Dermis blood vessel endothelial cell (primary cell): ENCODE data around the gene EPHB2. TPM values are rescaled to one million over a fixed set of nuclear protein-coding genes. Genes with fewer than 3 reads are reported as not detected.

Experiments
- DNase-seq: peaks from one replicate; pipeline ENCODE4 v3.0.0; 2010
- total RNA-seq: library from RNA; depleted of rRNA; stranded (reverse); fragments of >200 nt; gene quantifications from 2 replicates; pipeline ENCODE4 v1.2.3, GENCODE V29; 2014

EPHB2 gene
- total RNA-seq, 1 donor from 2014 or later, result 35.1 TPM

DNA sequence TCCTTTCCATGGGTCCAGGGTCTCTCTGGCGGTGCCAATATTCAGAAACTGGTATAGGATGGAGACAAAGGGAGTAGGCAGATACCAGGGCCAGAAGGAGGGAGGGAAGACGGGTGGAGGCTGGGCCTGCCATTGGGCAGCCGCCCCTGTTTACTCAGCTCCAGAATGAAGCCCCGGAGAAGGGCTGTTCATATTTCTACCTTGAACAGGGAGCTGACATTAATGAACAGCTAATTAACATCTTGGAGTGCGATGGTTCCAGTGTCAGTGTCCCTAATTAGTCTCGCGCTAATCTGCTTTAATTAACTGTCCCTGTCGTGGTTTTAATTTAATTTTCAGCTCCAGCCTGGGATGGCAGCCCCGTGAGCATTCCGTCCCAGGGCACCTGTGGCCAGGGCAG lies 113.8 kb downstream of the EPHB2 start:
- DNase-seq, result no peak

- no peak for DNase-seq
Measured at GRCh38 chr1:22824975-22825374, 114.3 kb downstream of the EPHB2 start.

DNA sequence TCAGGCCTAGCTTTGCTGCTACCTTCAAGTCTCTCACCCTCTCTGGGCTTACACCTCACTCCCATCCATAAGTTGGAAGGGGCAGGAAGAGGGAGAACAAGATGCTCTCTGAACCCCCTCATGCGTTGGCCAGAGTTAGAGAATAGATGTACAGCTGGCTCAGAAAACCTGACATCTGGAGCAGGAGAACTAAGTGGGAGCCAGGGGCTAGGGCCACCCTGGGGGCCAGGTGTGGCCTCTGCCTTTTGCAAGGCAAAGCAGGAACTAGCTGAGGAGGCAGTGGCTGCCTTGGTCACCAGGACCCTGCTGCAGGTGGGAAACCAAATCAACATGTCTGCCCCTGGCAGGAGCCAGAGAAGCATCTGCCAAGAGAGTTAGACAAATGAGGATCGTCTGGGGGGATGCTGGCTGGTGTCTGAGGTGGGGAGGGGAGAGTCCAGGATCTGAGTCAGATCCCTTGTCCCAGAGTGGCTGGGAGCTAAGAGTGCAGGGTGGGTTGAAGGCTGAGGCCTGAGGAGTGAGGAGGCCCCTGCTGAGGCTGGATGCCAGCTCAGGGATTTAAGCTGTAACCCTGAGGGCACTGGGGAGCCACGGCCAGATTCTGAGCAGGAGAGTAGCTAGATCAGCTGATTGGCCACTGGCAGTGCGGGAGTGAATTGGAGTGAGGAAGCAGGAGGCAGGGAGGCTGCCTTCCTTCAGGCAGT lies 115.0 kb downstream of the EPHB2 start:
- peak; percentile 33 for DNase-seq

GRCh38 chr1:22826604-22827580 lies 116.3 kb downstream of the EPHB2 start:
- peak; percentile 44 for DNase-seq

DNA sequence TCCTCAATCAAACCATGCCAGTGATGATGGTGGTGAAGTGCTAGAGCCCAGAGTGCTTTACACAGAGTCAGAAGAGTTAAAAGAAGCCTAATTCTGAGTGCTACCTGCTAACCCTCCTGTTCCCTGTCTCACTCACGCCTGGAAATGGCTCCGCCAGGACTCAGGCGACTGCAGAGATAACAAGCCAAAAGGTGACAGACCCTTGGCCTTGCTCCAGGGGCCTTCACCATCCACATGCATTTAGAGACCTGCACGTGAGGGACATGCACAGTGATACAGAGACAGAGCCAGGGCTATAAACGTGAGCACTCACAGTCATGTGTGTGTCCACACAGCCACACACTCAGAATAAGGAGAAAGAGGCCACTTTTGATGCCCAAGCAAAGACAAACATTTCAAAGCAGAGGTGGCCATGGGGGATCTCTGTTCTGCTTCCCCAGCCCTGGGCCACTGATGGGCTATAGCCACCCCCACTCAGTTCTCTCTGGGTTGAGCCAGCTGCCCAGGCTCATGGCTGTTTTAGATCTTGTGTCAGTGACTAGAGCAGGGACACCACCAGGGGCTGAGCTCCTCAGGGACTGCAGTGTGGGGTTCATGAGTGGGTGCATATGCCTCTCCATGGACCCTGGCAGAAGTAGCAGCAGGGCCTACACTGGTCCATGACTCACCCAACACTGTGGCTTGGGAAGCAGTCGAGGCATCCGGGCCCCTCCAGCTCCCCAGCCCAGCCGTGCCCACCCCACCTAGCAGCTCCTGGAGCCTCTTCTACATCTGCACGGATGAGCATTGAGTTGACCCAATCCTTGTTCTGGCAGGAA lies 117.2 kb downstream of the EPHB2 start:
- no peak for DNase-seq

DNA sequence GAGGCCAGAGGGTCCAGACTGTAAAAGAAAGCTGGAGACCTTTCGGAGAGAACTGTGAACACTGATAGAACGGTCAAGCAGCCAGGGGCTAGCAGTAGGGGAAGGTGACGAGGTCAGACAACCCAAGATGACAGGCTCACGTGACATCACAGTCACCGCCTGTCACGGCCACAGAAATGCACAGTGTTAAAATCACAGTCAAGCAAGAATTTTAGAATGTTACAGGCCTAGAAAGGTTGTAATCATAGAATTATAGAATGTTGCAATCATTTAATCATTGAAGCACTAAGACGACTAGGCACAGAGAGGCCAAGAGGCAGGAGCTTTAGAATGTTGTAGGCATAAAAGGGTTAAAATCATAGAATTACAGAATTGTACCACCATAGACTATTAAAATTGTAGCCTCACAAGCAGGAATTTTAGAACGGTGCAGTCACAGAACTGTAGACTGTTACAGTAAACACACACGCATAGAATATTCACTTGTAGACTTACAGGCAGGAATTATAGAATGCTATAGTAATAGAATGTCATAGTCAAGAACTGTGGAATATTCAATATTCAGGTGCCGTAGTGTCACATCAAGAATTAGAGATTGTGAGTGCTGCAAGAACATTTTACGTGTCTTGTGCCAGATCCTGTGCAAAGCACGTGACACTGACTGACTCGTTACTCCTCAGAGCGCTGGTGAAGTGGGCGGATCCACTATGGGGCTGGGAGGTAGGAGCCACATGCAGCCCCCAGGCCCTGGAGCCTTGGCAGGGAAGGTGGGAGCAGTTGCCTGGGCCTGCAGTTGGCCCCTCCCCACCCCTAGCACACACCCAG lies 118.1 kb downstream of the EPHB2 start:
- peak; percentile 16 for DNase-seq

GRCh38 chr1:22829309-22829989 lies 118.8 kb downstream of the EPHB2 start:
- DNase-seq, result peak; percentile 42

- DNase-seq, result peak; percentile 11
Measured at GRCh38 chr1:22830041-22830566, 119.5 kb downstream of the EPHB2 start.

GRCh38 chr1:22830757-22831340 lies 120.2 kb downstream of the EPHB2 start:
- DNase-seq, result no peak

GRCh38 chr1:22831729-22832413 lies 121.2 kb downstream of the EPHB2 start:
- DNase-seq, result peak; percentile 93

DNA sequence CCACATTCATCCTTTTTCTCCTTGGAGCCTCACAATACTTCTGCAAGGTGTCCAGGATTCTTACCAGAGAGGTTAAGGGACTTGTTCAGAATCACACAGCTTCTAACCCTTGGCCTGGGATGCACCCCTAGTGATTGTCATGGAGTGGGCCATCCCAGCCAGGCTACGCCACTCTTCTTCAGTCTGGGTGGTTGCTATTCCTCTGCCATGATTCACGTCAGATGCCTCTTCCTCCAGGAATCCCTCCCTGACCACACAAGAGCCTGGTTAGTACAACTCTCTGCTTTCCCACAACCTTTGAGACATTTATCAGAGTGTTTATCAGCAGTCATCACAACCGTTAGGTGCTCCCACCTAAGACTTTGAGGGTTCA lies 121.8 kb downstream of the EPHB2 start:
- no peak for DNase-seq

GRCh38 chr1:22833699-22834098 lies 123.1 kb downstream of the EPHB2 start:
- no peak for DNase-seq

DNA sequence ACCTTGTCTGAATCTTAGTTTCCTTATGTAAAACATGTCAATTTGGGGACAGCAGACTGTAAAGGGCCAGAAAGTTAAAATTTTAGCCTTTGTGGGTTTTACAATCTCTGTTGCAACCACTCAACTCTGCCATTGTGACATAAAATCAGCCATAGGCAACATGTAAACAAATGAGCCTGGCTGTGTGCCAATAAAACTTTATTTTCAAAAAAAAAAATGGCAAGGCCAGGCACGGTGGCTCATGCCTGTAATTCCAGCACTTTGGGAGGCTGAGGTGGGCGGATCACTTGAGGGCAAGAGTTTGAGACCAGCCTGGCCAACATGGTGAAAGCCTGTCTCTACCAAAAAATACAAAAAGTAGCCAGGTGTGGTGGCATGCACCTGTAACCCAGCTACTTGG lies 123.8 kb downstream of the EPHB2 start:
- DNase-seq, result peak; percentile 41

DNA sequence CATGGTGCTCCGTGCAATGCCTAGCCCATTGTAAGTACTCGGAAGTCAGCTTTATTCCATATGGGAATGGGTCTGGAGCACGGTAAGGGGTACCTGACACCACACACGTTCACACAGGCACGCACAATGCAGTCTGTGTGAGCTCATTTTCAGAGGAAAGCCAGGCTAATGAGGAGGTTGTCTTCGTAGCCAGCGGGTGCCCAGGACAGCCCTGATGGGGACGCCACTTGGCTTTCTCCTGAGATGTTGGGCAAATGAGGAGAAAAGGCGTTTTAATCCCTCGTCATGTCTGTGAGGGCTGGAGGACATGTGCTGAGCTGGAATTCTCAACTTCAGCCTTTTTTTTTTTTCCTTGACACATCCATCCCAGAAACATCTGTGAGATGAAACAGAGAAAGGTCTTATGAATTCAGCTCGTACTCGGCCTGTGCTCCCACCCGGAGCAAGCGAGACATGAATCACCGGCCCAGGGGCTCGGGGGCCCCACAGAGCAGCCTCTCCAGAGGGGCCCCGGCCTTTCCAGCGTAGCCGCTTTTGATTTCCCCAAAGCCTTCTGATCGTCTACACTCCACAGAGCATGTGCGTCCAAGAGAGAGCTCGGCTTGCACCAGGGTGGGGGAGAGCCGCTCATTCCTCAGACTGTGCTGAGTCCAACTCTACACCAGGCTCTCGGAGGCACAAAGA lies 125.1 kb downstream of the EPHB2 start:
- DNase-seq, result no peak

- no peak for DNase-seq
Measured at GRCh38 chr1:22836850-22837249, 126.2 kb downstream of the EPHB2 start.

DNA sequence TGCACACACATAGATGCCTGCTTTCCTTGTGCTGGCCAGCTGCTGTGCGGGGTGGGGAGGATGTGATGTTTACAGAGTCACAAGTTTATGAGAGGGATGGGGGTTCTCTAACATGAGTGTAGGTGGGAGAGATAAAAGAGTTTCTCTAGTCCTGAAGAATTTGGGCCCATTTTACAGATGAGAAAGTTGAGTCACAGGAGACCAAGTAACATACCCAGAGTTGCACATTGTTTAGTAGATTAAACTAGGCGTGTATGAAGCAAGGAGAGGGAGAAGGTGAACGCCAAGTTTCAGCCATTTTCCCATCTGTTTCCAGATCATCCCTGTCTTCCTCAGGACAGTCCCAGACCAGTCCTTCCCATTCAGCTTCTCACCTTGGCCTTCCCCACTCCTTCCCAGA lies 126.7 kb downstream of the EPHB2 start:
- DNase-seq, result no peak

- DNase-seq, result no peak
Measured at GRCh38 chr1:22838965-22839364, 128.3 kb downstream of the EPHB2 start.

DNA sequence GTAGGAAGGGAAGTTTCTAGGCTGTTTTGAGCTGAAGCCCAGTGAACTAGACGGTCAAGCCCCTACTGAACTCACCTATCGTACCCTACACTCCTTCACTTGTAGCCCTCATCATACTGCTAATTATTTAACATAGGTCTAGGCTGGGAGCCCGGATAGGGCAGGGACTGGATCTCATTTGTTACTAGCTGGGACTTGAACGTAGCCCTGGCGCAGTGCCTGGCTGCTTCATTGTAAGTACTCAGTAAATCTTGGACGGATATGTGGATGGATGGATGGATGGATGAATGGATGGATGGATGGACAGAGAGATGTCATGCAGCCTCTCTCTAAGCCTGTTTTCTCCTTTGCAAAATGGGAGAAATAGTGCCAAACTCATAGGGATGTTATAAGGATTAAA lies 129.2 kb downstream of the EPHB2 start:
- DNase-seq, result no peak

DNA sequence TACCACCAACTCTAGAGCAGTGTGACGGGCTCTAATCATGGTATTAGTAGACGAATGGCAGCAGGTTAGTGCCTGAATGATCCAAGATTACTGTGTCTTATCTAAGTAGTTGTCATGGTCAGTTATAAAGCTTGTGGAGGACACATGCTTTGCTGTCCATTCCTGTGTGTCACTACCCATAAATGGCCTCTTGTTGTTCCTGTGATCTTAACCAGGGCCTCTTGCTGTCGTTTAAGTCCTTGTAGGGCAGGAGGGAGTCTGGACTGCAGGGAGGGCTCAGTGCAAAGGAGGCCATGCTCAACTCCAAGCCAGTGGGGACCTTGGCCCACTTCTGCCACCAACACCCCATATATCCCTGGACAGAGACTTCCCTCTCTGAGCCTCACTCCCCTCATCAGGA lies 130.5 kb downstream of the EPHB2 start:
- no peak for DNase-seq

DNA sequence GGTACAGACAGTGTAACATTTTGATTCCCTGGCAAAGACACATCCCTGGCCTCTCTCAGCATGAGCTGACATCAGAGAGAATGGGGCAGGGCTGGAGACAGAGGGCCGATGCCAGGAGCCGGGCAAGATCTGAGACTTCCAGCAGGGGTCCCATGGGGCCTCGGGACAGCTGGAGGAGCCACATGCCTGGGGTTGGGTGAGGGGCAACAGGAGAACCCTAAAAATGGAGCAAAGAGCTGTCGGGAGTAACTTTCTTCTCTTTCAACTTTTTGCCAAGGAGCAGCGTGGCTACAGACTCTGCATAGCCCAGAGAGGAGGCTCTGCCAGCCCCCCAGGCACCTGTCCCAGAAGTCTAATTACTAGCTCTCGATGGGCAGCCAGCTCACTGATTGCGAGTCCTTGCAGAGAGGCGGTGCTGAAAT lies 131.2 kb downstream of the EPHB2 start:
- no peak for DNase-seq
